Right lobe of liver (tissue), 4 donors: ENCODE results near the gene ABCB6.

Experiments
- POLR2A ChIP-seq: fragments of 450-650 bp; IDR thresholded peaks from one replicate; pipeline ENCODE4 v1.6.1; 2017; ENCODE audit warnings: antibody characterized with exemption, mild to moderate bottlenecking
- TF ChIP-seq, protein P1 (sequence below), 4 donors: fragments of 200-600 bp in 3 of 4; fragments of 450-650 bp in 1 of 4; IDR thresholded peaks; one replicate each; pipeline versions ENCODE4 v1.5.1 to v1.8.0; 2016 to 2022; ENCODE audit warnings: antibody characterized with exemption in 4 of 4, mild to moderate bottlenecking in 2 of 4
- donor health status: DM: no; HTN: no; CAD: no.
- donor health status: DM: no; HTN: no; CAD: no.
- donor health status: DM: no; HTN: yes; CAD: no.

DNA sequence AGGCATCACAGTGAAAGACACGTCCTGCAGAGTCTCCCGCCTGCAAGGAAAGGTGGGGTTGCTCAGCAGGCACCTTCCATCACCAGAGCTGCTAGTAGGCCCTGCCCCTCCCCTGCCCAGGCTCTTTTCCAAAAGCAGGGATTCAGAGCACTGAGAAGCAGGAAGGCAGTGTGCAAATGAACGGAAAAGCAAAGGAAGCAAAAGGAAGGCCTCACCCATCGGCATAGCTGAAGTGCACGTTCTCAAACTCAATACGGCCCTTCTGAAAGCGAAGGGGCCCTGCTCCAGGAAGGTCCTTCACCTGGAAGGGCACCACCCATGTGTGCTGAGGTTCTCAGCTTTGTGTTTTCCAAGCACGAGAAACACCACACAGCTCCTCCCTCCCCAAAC lies 5.7 kb downstream of the ABCB6 start:
- TF ChIP-seq, protein P1, sequence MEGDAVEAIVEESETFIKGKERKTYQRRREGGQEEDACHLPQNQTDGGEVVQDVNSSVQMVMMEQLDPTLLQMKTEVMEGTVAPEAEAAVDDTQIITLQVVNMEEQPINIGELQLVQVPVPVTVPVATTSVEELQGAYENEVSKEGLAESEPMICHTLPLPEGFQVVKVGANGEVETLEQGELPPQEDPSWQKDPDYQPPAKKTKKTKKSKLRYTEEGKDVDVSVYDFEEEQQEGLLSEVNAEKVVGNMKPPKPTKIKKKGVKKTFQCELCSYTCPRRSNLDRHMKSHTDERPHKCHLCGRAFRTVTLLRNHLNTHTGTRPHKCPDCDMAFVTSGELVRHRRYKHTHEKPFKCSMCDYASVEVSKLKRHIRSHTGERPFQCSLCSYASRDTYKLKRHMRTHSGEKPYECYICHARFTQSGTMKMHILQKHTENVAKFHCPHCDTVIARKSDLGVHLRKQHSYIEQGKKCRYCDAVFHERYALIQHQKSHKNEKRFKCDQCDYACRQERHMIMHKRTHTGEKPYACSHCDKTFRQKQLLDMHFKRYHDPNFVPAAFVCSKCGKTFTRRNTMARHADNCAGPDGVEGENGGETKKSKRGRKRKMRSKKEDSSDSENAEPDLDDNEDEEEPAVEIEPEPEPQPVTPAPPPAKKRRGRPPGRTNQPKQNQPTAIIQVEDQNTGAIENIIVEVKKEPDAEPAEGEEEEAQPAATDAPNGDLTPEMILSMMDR (IDR thresholded peaks at IDR 0.05): no peak
- TF ChIP-seq POLR2A: no peak
